H9 (cell line): Measurements from ENCODE around the gene GALR2. TPM values are rescaled to one million over a fixed set of nuclear protein-coding genes. Genes with fewer than 3 reads are reported as not detected.

Source experiments
- DNase-seq: peaks from one replicate; pipeline ENCODE4 v3.0.0-alpha.2; 2017
- H2AFZ ChIP-seq: one replicate; pipeline ENCODE4 v1.6.1; 2013; ENCODE audit warnings: mild to moderate bottlenecking, low read length, control low read depth, moderate library complexity
- H2AK5ac ChIP-seq: 2 replicates; pipeline ENCODE4 v1.6.1; 2013; ENCODE audit warnings: low read length, control low read depth, mixed read lengths; ENCODE audit not compliant: insufficient read length
- H2BK120ac ChIP-seq: one replicate; pipeline ENCODE4 v1.6.1; 2013; ENCODE audit warnings: low read depth, mild to moderate bottlenecking, low read length, control low read depth, inconsistent platforms; ENCODE audit not compliant: poor library complexity, severe bottlenecking
- H2BK12ac ChIP-seq: 2 replicates; pipeline ENCODE4 v1.6.1; 2013; ENCODE audit warnings: low read length, control low read depth, mixed read lengths, low read depth; ENCODE audit not compliant: insufficient read length
- H2BK15ac ChIP-seq: 2 replicates; pipeline ENCODE4 v1.6.1; 2013; ENCODE audit warnings: low read depth, low read length, control low read depth
- H2BK20ac ChIP-seq: one replicate; pipeline ENCODE4 v1.6.1; 2013; ENCODE audit warnings: low read depth, mild to moderate bottlenecking, low read length, control low read depth, inconsistent platforms; ENCODE audit not compliant: poor library complexity, severe bottlenecking
- H2BK5ac ChIP-seq: 2 replicates; pipeline ENCODE4 v1.6.1; 2013; ENCODE audit warnings: low read length, control low read depth, mixed read lengths; ENCODE audit not compliant: insufficient read length
- H3K14ac ChIP-seq: 2 replicates; pipeline ENCODE4 v1.6.1; 2013; ENCODE audit warnings: low read length, control low read depth; ENCODE audit not compliant: insufficient read depth
- H3K18ac ChIP-seq: 2 replicates; pipeline ENCODE4 v1.6.1; 2013; ENCODE audit warnings: low read depth, mild to moderate bottlenecking, mixed read lengths, low read length, control low read depth; ENCODE audit not compliant: insufficient read length
- H3K23ac ChIP-seq: 2 replicates; pipeline ENCODE4 v1.6.1; 2013; ENCODE audit warnings: low read length, control low read depth, mixed read lengths, low read depth; ENCODE audit not compliant: insufficient read length
- H3K23me2 ChIP-seq: 2 replicates; pipeline ENCODE4 v1.6.1; 2013; ENCODE audit warnings: low read depth, mild to moderate bottlenecking, mixed read lengths, low read length, control low read depth; ENCODE audit not compliant: insufficient read length, poor library complexity, severe bottlenecking
- H3K27ac ChIP-seq: 2 replicates; pipeline ENCODE4 v1.5.1; 2013; ENCODE audit warnings: low read length, control low read depth, mixed read lengths, low read depth; ENCODE audit not compliant: insufficient read length
- H3K27me3 ChIP-seq: 2 replicates; pipeline ENCODE4 v1.6.1; 2013; ENCODE audit warnings: low read length, control low read depth, inconsistent platforms; ENCODE audit not compliant: insufficient read depth
- H3K4ac ChIP-seq: 2 replicates; pipeline ENCODE4 v1.6.1; 2013; ENCODE audit warnings: low read depth, mild to moderate bottlenecking, control low read depth, inconsistent platforms, low read length, moderate library complexity
- H3K4me1 ChIP-seq: 2 replicates; pipeline ENCODE4 v1.6.1; 2013; ENCODE audit warnings: low read length, control low read depth, inconsistent platforms; ENCODE audit not compliant: insufficient read depth
- H3K4me2 ChIP-seq: 2 replicates; pipeline ENCODE4 v1.6.1; 2013; ENCODE audit warnings: low read length, control low read depth, mixed read lengths; ENCODE audit not compliant: insufficient read length, insufficient read depth
- H3K56ac ChIP-seq: 2 replicates; pipeline ENCODE4 v1.6.1; 2013; ENCODE audit warnings: low read depth, mild to moderate bottlenecking, mixed read lengths, low read length, control low read depth; ENCODE audit not compliant: insufficient read length
- H3K79me1 ChIP-seq: 2 replicates; pipeline ENCODE4 v1.6.1; 2013; ENCODE audit warnings: low read depth, mild to moderate bottlenecking, moderate library complexity, low read length, control low read depth, inconsistent platforms; ENCODE audit not compliant: insufficient read depth, poor library complexity, severe bottlenecking
- H3K79me2 ChIP-seq: 2 replicates; pipeline ENCODE4 v1.6.1; 2013; ENCODE audit warnings: low read length, control low read depth, inconsistent platforms; ENCODE audit not compliant: insufficient read depth
- H3K9ac ChIP-seq: 2 replicates; pipeline ENCODE4 v1.6.1; 2013; ENCODE audit warnings: low read length, control low read depth, mixed read lengths; ENCODE audit not compliant: insufficient read length; ENCODE audit errors: extremely low read depth
- H3K9me3 ChIP-seq: one replicate; pipeline ENCODE4 v1.6.1; 2013; ENCODE audit warnings: low read depth, low read length, inconsistent platforms; ENCODE audit not compliant: control insufficient read depth
- H3T11ph ChIP-seq: one replicate; pipeline ENCODE4 v1.6.1; 2013; ENCODE audit warnings: mild to moderate bottlenecking, low read length, control low read depth, inconsistent platforms
- H4K20me1 ChIP-seq: one replicate; pipeline ENCODE4 v1.6.1; 2013; ENCODE audit not compliant: control insufficient read depth, insufficient read length, insufficient read depth
- H4K5ac ChIP-seq: 2 replicates; pipeline ENCODE4 v1.6.1; 2013; ENCODE audit warnings: low read depth, mild to moderate bottlenecking, mixed read lengths, low read length, control low read depth; ENCODE audit not compliant: insufficient read length
- H4K8ac ChIP-seq: replicated peaks from 2 replicates; pipeline ENCODE4 v1.6.1; 2013; ENCODE audit warnings: low read length, control low read depth, mixed read lengths, low read depth; ENCODE audit not compliant: insufficient read length
- H4K91ac ChIP-seq: 2 replicates; pipeline ENCODE4 v1.6.1; 2013; ENCODE audit warnings: low read depth, mild to moderate bottlenecking, moderate library complexity, mixed read lengths, low read length, control low read depth; ENCODE audit not compliant: insufficient read length
- H3K27ac Mint-ChIP-seq, 3 experiments: 2 replicates in 2 of 3; 3 replicates in 1 of 3; pipeline ENCODE4 v1.8.0; 2020 to 2021; ENCODE audit warnings: mixed read lengths in 3 of 3, mild to moderate bottlenecking in 1 of 3, moderate library complexity in 1 of 3
- H3K27me3 Mint-ChIP-seq: 2 replicates; pipeline ENCODE4 v1.8.0; 2021; ENCODE audit warnings: low read depth, mild to moderate bottlenecking, moderate library complexity, mixed read lengths
- H3K36me3 Mint-ChIP-seq, 3 experiments: 2 replicates in 2 of 3; 3 replicates in 1 of 3; pipeline ENCODE4 v1.8.0; 2020 to 2021; ENCODE audit warnings: low read depth in 3 of 3, mixed read lengths in 3 of 3; ENCODE audit not compliant: insufficient read depth in 1 of 3
- H3K4me1 Mint-ChIP-seq, 2 experiments: 2 replicates each; pipeline ENCODE4 v1.8.0; 2020; ENCODE audit warnings: mixed read lengths in 2 of 2
- H3K4me3 Mint-ChIP-seq, 2 experiments: 2 replicates in 1 of 2; 3 replicates in 1 of 2; pipeline ENCODE4 v1.8.0; 2020 to 2021; ENCODE audit warnings: mild to moderate bottlenecking in 2 of 2, mixed read lengths in 2 of 2, moderate library complexity in 1 of 2
- H3K9me3 Mint-ChIP-seq, 2 experiments: 2 replicates in 1 of 2; 3 replicates in 1 of 2; pipeline ENCODE4 v1.8.0; 2020; ENCODE audit warnings: mild to moderate bottlenecking in 2 of 2, mixed read lengths in 2 of 2, moderate library complexity in 1 of 2
- CTCF ChIP-seq: fragments of 200-600 bp; sonication (generic); conservative IDR thresholded peaks from 3 replicates; pipeline ENCODE4 v1.8.0; 2021; ENCODE audit warnings: antibody characterized with exemption, mild to moderate bottlenecking
- WGBS: extraction: QIAGEN DNeasy Blood & Tissue Kit; methylation state at CpG from one replicate; pipeline ENCODE4 v1.1.7; 2013; ENCODE audit warnings: missing lambda C conversion rate, low lambda C conversion rate, mixed read lengths; ENCODE audit not compliant: insufficient read length; ENCODE audit errors: extremely low coverage; 5-methylcytosine and 5-hydroxymethylcytosine counted together
- total RNA-seq: library from RNA; stranded (reverse); gene quantifications from 2 replicates; pipeline ENCODE4 v1.2.1, GENCODE V29; 2021

Gene GALR2
- total RNA-seq, 1 experiment from 2014 or later = 0.81 TPM

- no CpG with 5 or more reads among the region's 15 CpGs for WGBS
Observed at GRCh38 chr17:76049836-76050537, 24.6 kb upstream of the GALR2 start.

More at GRCh38 chr17:76049836-76050537, 24.6 kb upstream of the GALR2 start:
- Histone ChIP-seq H2BK12ac (no peak overlapping the region), H2AFZ (no peak overlapping the region), H3K23ac (no peak overlapping the region), H4K5ac (no peak overlapping the region), H3K4me2 (no peak overlapping the region), H3K18ac (no peak overlapping the region), H3K27me3 (no peaks in the 10 kb centered on the region), H4K8ac (no peak overlapping the region), H2AK5ac (no peak overlapping the region), H2BK5ac (no peak overlapping the region), H3K4me1 (no peaks in the 10 kb centered on the region), H3K23me2 (no peaks in the 10 kb centered on the region), H4K91ac (no peak overlapping the region), H3K9me3 (no peaks in the 10 kb centered on the region), H3K79me2 (no peaks in the 10 kb centered on the region), H3K9ac (no peak overlapping the region), H2BK15ac (no peak overlapping the region), H3K4ac (no peak overlapping the region), H3T11ph (no peak overlapping the region), H4K20me1 (no peaks in the 10 kb centered on the region), H2BK120ac (no peak overlapping the region), H3K79me1 (no peaks in the 10 kb centered on the region), H2BK20ac (no peak overlapping the region), H3K14ac (no peak overlapping the region), H3K27ac (no peak overlapping the region), H3K56ac (no peak overlapping the region)
- Mint-ChIP-seq H3K36me3 (peaks cover 42 to 78% (median 73%) of the 10 kb centered on the region in 3 experiments; a peak in 6 of 7 replicates), H3K27ac (peak overlapping the region in 1 of 3 experiments; percentile 6; a peak in 1 of 7 replicates), H3K4me3 (no peak overlapping the region), H3K4me1 (peaks cover 3 to 15% of the 10 kb centered on the region in 2 experiments), H3K9me3 (no peaks in the 10 kb centered on the region), H3K27me3 (no peaks in the 10 kb centered on the region)
- no peak for DNase-seq
- no peak for TF ChIP-seq CTCF
